NCI-H2227 (cell line): ENCODE results near the gene TRIM52.
"Not testable (repeated sequence)": the region's sequence is repeated elsewhere in the genome, so short reads cannot be mapped to it uniquely, and the experiment has no call there.

Experiments
- DNase-seq: peaks from one replicate; lab custom pipeline; 2025; ENCODE audit not compliant: unreplicated experiment; lab: John Stamatoyannopoulos, UW

The TRIM52 gene

GRCh38 chr5:181215997-181216989 lies 44.6 kb downstream of the TRIM52 start:
- no peak for DNase-seq

- DNase-seq, result not testable (repeated sequence)
Measured at GRCh38 chr5:181214249-181214648, 46.7 kb downstream of the TRIM52 start.

GRCh38 chr5:181212934-181213333 lies 48.0 kb downstream of the TRIM52 start:
- no peak for DNase-seq

- no peak for DNase-seq
Measured at GRCh38 chr5:181212080-181212479, 48.9 kb downstream of the TRIM52 start.

- no peak for DNase-seq
Measured at GRCh38 chr5:181211208-181211607, 49.7 kb downstream of the TRIM52 start.

GRCh38 chr5:181210698-181211097 lies 50.2 kb downstream of the TRIM52 start:
- DNase-seq, result not testable (repeated sequence)

GRCh38 chr5:181210148-181210547 lies 50.8 kb downstream of the TRIM52 start:
- not testable (repeated sequence) for DNase-seq

- DNase-seq, result not testable (repeated sequence)
Measured at GRCh38 chr5:181209006-181209405, 51.9 kb downstream of the TRIM52 start.

- DNase-seq, result no peak
Measured at GRCh38 chr5:181207960-181208253, 53.0 kb downstream of the TRIM52 start.

- no peak for DNase-seq
Measured at GRCh38 chr5:181207214-181207959, 53.6 kb downstream of the TRIM52 start.

GRCh38 chr5:181205761-181206649 lies 54.9 kb downstream of the TRIM52 start:
- DNase-seq, result no peak
